PC-3 (cell line): ENCODE results near the gene CYP19A1. TPM values are rescaled to one million over a fixed set of nuclear protein-coding genes. Genes with fewer than 3 reads are reported as not detected.

Source experiments
- ATAC-seq: fragments of 200-7000 bp; cut with Tn5 transposase; 2 replicates; pipeline ENCODE4 v1.9.1; 2020; ENCODE audit warnings: mild to moderate bottlenecking, moderate library complexity
- BruUV-seq: library from RNA; stranded (reverse); fragments of 400-500 nt; replicated peaks from 2 replicates; lab custom pipeline; 2021; lab: Mats Ljungman, UMichigan
- CTCF ChIA-PET: fragments of 300-600 bp; sonication (Branson Sonifier 250); formaldehyde crosslinking; loops from one replicate; lab custom pipeline; 2022; ENCODE audit warnings: antibody characterized with exemption; lab: Charles Lee
- POLR2A ChIA-PET: fragments of 300-600 bp; sonication (Branson Sonifier 250); formaldehyde crosslinking; loops from one replicate; lab custom pipeline; 2022; ENCODE audit warnings: antibody characterized with exemption; ENCODE audit not compliant: unreplicated experiment; lab: Charles Lee
- DNase-seq: peaks from one replicate; pipeline ENCODE4 v3.0.0-alpha.2; 2015
- H2AFZ ChIP-seq: fragments of 300-600 bp; sonication (generic); 2 replicates; pipeline ENCODE4 v1.6.0; 2016; ENCODE audit warnings: antibody characterized with exemption, low read length
- H3F3A ChIP-seq: fragments of 300-600 bp; sonication (generic); one replicate; pipeline ENCODE4 v1.6.0; 2017; ENCODE audit warnings: antibody characterized with exemption, low read length, control low read depth, mild to moderate bottlenecking; ENCODE audit not compliant: unreplicated experiment
- H3K27ac ChIP-seq: fragments of 300-600 bp; sonication (generic); 2 replicates; pipeline ENCODE4 v1.5.1; 2016; ENCODE audit warnings: mild to moderate bottlenecking, low read length
- H3K27me3 ChIP-seq: fragments of 300-600 bp; sonication (generic); 2 replicates; pipeline ENCODE4 v1.6.1; 2016; ENCODE audit warnings: low read length, mixed read lengths
- H3K36me3 ChIP-seq: fragments of 300-600 bp; sonication (generic); 2 replicates; pipeline ENCODE4 v1.6.1; 2016; ENCODE audit warnings: low read depth, mixed run types, low read length, mixed read lengths
- H3K4me1 ChIP-seq: fragments of 300-600 bp; sonication (generic); 2 replicates; pipeline ENCODE4 v1.5.1; 2016; ENCODE audit warnings: low read length; ENCODE audit not compliant: insufficient read depth
- H3K4me2 ChIP-seq: fragments of 300-600 bp; sonication (generic); 2 replicates; pipeline ENCODE4 v1.6.0; 2016; ENCODE audit warnings: low read length
- H3K4me3 ChIP-seq: fragments of 300-600 bp; sonication (generic); 2 replicates; pipeline ENCODE4 v1.5.1; 2016; ENCODE audit warnings: mild to moderate bottlenecking, low read length, mixed read lengths
- H3K79me2 ChIP-seq: fragments of 300-600 bp; sonication (generic); 2 replicates; pipeline ENCODE4 v1.6.1; 2017; ENCODE audit warnings: low read length, mixed read lengths
- H3K9ac ChIP-seq: fragments of 300-600 bp; sonication (generic); 2 replicates; pipeline ENCODE4 v1.6.0; 2016; ENCODE audit warnings: mild to moderate bottlenecking, low read length
- H3K9me2 ChIP-seq: fragments of 300-600 bp; sonication (generic); replicated peaks from 2 replicates; pipeline ENCODE4 v1.6.1; 2016; ENCODE audit warnings: mixed run types, low read length, mixed read lengths
- H3K9me3 ChIP-seq: fragments of 300-600 bp; sonication (generic); 2 replicates; pipeline ENCODE4 v1.6.1; 2016; ENCODE audit warnings: low read length, mixed read lengths
- H4K20me1 ChIP-seq: fragments of 300-600 bp; sonication (generic); 2 replicates; pipeline ENCODE4 v1.6.1; 2016; ENCODE audit warnings: low read length, mixed read lengths
- CTCF ChIP-seq: fragments of 300-600 bp; sonication (generic); conservative IDR thresholded peaks from 2 replicates; pipeline ENCODE4 v1.5.1; 2017; ENCODE audit warnings: antibody characterized with exemption, low read depth, mild to moderate bottlenecking, low read length
- EZH2 ChIP-seq: fragments of 300-600 bp; sonication (generic); IDR thresholded peaks from one replicate; pipeline ENCODE4 v1.6.1; 2017; ENCODE audit warnings: antibody characterized with exemption, mild to moderate bottlenecking, low read length; ENCODE audit not compliant: unreplicated experiment
- EZH2phosphoT487 ChIP-seq: fragments of 300-600 bp; sonication (generic); IDR thresholded peaks from 2 replicates; pipeline ENCODE4 v1.6.1; 2018; ENCODE audit warnings: mild to moderate bottlenecking, antibody characterized with exemption, low read length, borderline replicate concordance
- intact Hi-C: fragments of 100-400 bp; cut with micrococcal nuclease; formaldehyde crosslinking; loops from 2 replicates; pipeline ENCODE4 v1.9.0; 2023
- total RNA-seq: library from RNA; depleted of rRNA; stranded (reverse); fragments of >200 nt; gene quantifications from 2 replicates; pipeline ENCODE4 v1.2.3, GENCODE V29; 2014

Gene CYP19A1
- total RNA-seq, 1 experiment from 2014 or later = not detected

GRCh38 chr15:51316636-51317035 lies 21.8 kb downstream of the CYP19A1 start:
- POLR2A ChIA-PET = no interaction called here
- H3K27ac ChIP-seq = no peak overlapping the region
- no peaks in the 10 kb centered on the region for H4K20me1 ChIP-seq
- H3K4me2 ChIP-seq = no peak overlapping the region
- no peak overlapping the region for H3K4me3 ChIP-seq
- no peaks in the 10 kb centered on the region for H3K36me3 ChIP-seq
- no peaks in the 10 kb centered on the region for H3K9me2 ChIP-seq
- CTCF ChIA-PET = no interaction called here
- H3K79me2 ChIP-seq = no peaks in the 10 kb centered on the region
- intact Hi-C loops = no loop called here
- H3F3A ChIP-seq = no peaks in the 10 kb centered on the region
- TF ChIP-seq EZH2 (no peak), EZH2phosphoT487 (no peak), CTCF (no peak)
- H2AFZ ChIP-seq = no peak overlapping the region
- no peak overlapping the region for H3K9ac ChIP-seq
- BruUV-seq = no TSS peak
- no peaks in the 10 kb centered on the region for H3K9me3 ChIP-seq
- DNase-seq = no peak
- no peak for ATAC-seq
- peaks cover 13% of the 10 kb centered on the region for H3K4me1 ChIP-seq
- no peaks in the 10 kb centered on the region for H3K27me3 ChIP-seq

- TF ChIP-seq EZH2 = no peak
- no peak for TF ChIP-seq CTCF
- no peak for TF ChIP-seq EZH2phosphoT487
- H3K27ac ChIP-seq = no peak overlapping the region
- H4K20me1 ChIP-seq = no peaks in the 10 kb centered on the region
- H3K9me3 ChIP-seq = no peaks in the 10 kb centered on the region
- ChIA-PET CTCF (no interaction called here), POLR2A (no interaction called here)
- no peak overlapping the region for H2AFZ ChIP-seq
- H3K4me3 ChIP-seq = no peak overlapping the region
- no peaks in the 10 kb centered on the region for H3F3A ChIP-seq
- no peak overlapping the region for H3K4me2 ChIP-seq
- DNase-seq (no peak), ATAC-seq (no peak)
- H3K9ac ChIP-seq = no peak overlapping the region
- no peaks in the 10 kb centered on the region for H3K79me2 ChIP-seq
- H3K36me3 ChIP-seq = no peaks in the 10 kb centered on the region
- peaks cover 13% of the 10 kb centered on the region for H3K4me1 ChIP-seq
- BruUV-seq = no TSS peak
- no peaks in the 10 kb centered on the region for H3K27me3 ChIP-seq
- no peaks in the 10 kb centered on the region for H3K9me2 ChIP-seq
- intact Hi-C loops = no loop called here
Measured at GRCh38 chr15:51315726-51316125, 22.7 kb downstream of the CYP19A1 start.

GRCh38 chr15:51314391-51315337 lies 23.7 kb downstream of the CYP19A1 start:
- H3K4me1 ChIP-seq = peaks cover 13% of the 10 kb centered on the region
- no peak for TF ChIP-seq EZH2phosphoT487
- TF ChIP-seq CTCF = no peak
- no peak for TF ChIP-seq EZH2
- no peak overlapping the region for H3K27ac ChIP-seq
- no peak overlapping the region for H3K9ac ChIP-seq
- no peak overlapping the region for H3K4me3 ChIP-seq
- DNase-seq (no peak), ATAC-seq (no peak)
- H2AFZ ChIP-seq = no peak overlapping the region
- BruUV-seq = no TSS peak
- H3K9me2 ChIP-seq = no peaks in the 10 kb centered on the region
- H4K20me1 ChIP-seq = no peaks in the 10 kb centered on the region
- intact Hi-C loops = loop anchor here (5.0 kb wide), 1 partner anchor 53 kb away; no protein-coding TSS in a partner anchor
- no peaks in the 10 kb centered on the region for H3K79me2 ChIP-seq
- H3F3A ChIP-seq = no peaks in the 10 kb centered on the region
- ChIA-PET POLR2A (no interaction called here), CTCF (no interaction called here)
- no peak overlapping the region for H3K4me2 ChIP-seq
- no peaks in the 10 kb centered on the region for H3K36me3 ChIP-seq
- H3K27me3 ChIP-seq = no peaks in the 10 kb centered on the region
- H3K9me3 ChIP-seq = no peaks in the 10 kb centered on the region
